ENCODE measurements around the gene MPHOSPH6.

Gene MPHOSPH6

DNA sequence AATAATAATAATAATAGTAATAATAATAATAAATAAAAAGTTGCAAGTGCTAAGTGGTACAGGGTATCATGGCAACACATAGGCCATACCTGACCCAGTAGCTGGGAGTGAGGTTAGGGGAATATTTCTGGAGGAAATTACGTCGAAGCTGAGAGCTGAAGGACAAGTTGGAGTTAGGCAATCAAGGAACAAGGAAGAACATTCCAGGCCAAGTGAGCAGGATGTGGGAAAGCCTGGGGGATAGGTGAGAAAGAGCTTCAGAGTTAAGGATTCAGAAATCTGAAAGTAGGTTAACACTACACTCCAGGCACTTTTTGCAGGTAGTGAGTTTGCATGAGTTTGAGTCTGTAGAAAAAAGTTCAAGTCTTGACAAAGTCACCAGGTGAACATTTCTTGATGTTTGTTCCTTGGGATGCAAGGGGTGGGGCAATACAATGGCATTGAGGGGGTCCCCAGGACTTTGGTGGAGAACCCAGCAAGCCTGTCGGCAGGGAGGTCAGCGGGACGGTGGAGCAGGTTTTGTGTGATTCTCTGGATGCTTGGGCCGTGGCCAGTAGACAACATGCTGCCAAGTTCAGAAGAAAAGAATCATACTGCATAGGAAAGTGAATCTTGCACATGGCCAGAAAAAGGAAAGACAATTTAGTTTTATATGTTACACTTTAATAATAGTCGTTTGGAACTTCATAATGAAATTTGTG is 27.7 kb upstream of the MPHOSPH6 start:
- no peak overlapping the region for H3K4me3 ChIP-seq (ENCODE audit: low read depth, low read length)
- no peak for DNase-seq (ENCODE audit: low read depth)
- TF ChIP-seq, protein P1, sequence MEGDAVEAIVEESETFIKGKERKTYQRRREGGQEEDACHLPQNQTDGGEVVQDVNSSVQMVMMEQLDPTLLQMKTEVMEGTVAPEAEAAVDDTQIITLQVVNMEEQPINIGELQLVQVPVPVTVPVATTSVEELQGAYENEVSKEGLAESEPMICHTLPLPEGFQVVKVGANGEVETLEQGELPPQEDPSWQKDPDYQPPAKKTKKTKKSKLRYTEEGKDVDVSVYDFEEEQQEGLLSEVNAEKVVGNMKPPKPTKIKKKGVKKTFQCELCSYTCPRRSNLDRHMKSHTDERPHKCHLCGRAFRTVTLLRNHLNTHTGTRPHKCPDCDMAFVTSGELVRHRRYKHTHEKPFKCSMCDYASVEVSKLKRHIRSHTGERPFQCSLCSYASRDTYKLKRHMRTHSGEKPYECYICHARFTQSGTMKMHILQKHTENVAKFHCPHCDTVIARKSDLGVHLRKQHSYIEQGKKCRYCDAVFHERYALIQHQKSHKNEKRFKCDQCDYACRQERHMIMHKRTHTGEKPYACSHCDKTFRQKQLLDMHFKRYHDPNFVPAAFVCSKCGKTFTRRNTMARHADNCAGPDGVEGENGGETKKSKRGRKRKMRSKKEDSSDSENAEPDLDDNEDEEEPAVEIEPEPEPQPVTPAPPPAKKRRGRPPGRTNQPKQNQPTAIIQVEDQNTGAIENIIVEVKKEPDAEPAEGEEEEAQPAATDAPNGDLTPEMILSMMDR (IDR thresholded peaks at IDR 0.05; ENCODE audit: low read depth, low read length, missing control alignments), result no peak

DNA sequence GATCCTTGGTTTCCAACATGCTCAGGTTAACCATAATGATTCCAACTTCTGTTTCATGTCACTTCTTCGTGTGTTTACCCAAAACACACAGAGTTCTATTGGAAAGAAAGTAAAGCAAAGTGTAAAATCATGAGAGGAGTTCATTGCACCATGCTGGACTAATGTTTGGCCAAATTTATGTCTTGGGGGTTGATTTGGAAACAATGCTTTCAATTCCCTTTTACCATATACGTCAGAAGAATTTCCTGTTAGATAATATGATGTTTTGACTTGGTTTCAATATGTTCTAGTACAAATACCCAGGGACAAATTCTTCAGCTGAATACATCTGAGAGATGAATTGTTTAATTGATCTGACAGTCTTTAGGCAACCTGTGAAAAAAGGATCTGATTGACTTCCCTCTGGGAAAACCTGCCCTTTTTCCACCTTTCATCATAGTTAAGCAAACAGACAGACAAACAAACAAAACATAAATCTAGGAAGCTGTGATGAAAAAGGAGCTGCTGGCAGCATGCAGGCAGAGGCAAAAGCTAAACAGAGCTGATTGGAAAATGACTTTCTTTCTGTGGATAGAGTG is 26.0 kb upstream of the MPHOSPH6 start:
- DNase-seq (ENCODE audit: low read depth), result no peak
- TF ChIP-seq, protein P1 (IDR thresholded peaks at IDR 0.05; ENCODE audit: low read depth, low read length, missing control alignments), result no peak

DNA sequence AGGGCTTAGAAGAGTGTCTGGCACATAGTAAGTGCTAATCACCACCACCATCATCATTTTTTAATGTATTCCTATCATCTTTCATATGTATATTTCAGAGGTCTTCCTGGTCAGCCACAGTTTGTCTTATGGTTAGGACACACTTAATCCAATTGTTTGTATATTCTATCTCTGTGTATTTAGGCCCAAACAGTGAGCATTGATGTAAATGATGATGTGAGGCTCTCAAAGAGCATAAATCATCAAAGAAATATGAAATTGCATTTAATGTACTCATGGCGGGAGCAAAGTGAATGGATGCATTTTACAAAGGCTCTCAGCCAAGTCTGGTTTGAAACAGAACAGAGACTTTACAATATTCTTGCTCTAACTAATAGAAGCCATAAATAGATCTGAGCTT is 24.1 kb upstream of the MPHOSPH6 start:
- H3K4me3 ChIP-seq (ENCODE audit: low read depth, low read length), result no peak overlapping the region
- DNase-seq (ENCODE audit: low read depth), result no peak
- TF ChIP-seq, protein P1 (IDR thresholded peaks at IDR 0.05; ENCODE audit: low read depth, low read length, missing control alignments), result no peak

More for the DNA sequence above, 26.0 kb upstream of the MPHOSPH6 start:
- no peak overlapping the region for H3K4me3 ChIP-seq (ENCODE audit: low read depth, low read length)

- DNase-seq (ENCODE audit: low read depth), result no peak
- TF ChIP-seq, protein P1 (IDR thresholded peaks at IDR 0.05; ENCODE audit: low read depth, low read length, missing control alignments), result no peak
These were observed 22.6 kb upstream of the MPHOSPH6 start for GRCh38 chr16:82192665-82193064.

GRCh38 chr16:82190386-82190785 is 20.4 kb upstream of the MPHOSPH6 start:
- no peak for DNase-seq (ENCODE audit: low read depth)
- no peak overlapping the region for H3K4me3 ChIP-seq (ENCODE audit: low read depth, low read length)
- TF ChIP-seq, protein P1 (IDR thresholded peaks at IDR 0.05; ENCODE audit: low read depth, low read length, missing control alignments), result no peak

More at GRCh38 chr16:82192665-82193064, 22.6 kb upstream of the MPHOSPH6 start:
- H3K4me3 ChIP-seq (ENCODE audit: low read depth, low read length), result no peak overlapping the region

DNA sequence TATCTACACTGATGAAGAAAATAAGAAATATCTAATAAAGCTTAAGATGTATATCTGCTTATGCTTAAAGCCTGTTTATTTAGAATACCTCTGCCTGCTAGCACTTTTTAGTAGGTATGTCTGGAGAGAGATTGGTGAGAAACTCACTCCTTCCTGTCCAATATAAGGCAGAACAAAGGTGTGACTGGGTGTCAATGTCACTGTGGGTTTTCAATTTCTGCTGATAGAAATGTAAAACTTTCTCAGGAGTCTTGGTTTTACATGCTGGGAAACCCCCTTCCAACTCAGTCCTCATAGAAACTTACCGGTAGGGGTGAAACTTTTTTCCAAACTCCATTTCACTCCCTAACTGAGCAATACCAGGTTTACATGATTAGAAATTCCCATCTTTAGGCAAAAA is 17.8 kb upstream of the MPHOSPH6 start:
- TF ChIP-seq, protein P1 (IDR thresholded peaks at IDR 0.05; ENCODE audit: low read depth, low read length, missing control alignments), result no peak
- no peak for DNase-seq (ENCODE audit: low read depth)
- no peak overlapping the region for H3K4me3 ChIP-seq (ENCODE audit: low read depth, low read length)

- TF ChIP-seq, protein P1 (IDR thresholded peaks at IDR 0.05; ENCODE audit: low read depth, low read length, missing control alignments), result no peak
- no peak overlapping the region for H3K4me3 ChIP-seq (ENCODE audit: low read depth, low read length)
- no peak for DNase-seq (ENCODE audit: low read depth)
These were observed 15.0 kb upstream of the MPHOSPH6 start for GRCh38 chr16:82185012-82185411.
